Measurements from ENCODE around the gene MOV10L1.

DNA sequence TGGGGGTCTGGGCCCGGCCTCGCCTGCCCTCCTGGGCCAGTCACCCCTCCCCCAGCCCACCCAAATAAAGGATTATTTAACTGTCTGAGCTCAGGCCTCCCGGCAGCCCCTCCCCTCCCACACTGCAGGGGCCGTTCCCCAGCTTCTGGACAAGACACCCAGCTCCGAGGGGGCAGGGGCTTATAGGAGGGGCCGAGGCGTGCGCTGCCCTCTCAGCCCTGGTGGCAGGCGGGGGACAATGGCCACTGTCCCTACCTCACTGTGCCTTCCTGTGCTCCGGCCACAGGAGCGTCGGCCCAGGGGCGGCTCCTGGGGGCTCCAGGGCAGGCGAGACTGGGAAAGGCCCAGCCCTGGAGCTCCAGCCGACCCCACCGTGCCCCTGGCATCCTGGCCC is 108.8 kb downstream of the MOV10L1 start:
- TF ChIP-seq, protein P1, sequence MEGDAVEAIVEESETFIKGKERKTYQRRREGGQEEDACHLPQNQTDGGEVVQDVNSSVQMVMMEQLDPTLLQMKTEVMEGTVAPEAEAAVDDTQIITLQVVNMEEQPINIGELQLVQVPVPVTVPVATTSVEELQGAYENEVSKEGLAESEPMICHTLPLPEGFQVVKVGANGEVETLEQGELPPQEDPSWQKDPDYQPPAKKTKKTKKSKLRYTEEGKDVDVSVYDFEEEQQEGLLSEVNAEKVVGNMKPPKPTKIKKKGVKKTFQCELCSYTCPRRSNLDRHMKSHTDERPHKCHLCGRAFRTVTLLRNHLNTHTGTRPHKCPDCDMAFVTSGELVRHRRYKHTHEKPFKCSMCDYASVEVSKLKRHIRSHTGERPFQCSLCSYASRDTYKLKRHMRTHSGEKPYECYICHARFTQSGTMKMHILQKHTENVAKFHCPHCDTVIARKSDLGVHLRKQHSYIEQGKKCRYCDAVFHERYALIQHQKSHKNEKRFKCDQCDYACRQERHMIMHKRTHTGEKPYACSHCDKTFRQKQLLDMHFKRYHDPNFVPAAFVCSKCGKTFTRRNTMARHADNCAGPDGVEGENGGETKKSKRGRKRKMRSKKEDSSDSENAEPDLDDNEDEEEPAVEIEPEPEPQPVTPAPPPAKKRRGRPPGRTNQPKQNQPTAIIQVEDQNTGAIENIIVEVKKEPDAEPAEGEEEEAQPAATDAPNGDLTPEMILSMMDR (IDR thresholded peaks at IDR 0.05; ENCODE audit: low read depth, low read length) = no peak
- no peak for TF ChIP-seq EZH2phosphoT487 (IDR thresholded peaks at IDR 0.05; ENCODE audit: low read depth)
